Peyer's patch (tissue), 4 donors: ENCODE measurements around the gene WWC1. TPM values are rescaled to one million over a fixed set of nuclear protein-coding genes. Genes with fewer than 3 reads are reported as not detected.

Source experiments
- DNase-seq, 3 donors: peaks; one replicate each; pipeline ENCODE4 v3.0.0-alpha.2; 2017 to 2019
- H3K27ac ChIP-seq, 4 donors: fragments of 200-600 bp; sonication (generic); one replicate each; pipeline ENCODE4 v1.5.1; 2016 to 2019
- H3K27me3 ChIP-seq, 2 donors: fragments of 200-600 bp; sonication (generic); one replicate each; pipeline ENCODE4 v1.5.1; 2019
- H3K36me3 ChIP-seq, 3 donors: fragments of 200-600 bp; sonication (generic); one replicate each; pipeline ENCODE4 v1.5.1; 2016 to 2019
- H3K4me1 ChIP-seq, 4 donors: fragments of 200-600 bp; sonication (generic); one replicate each; pipeline ENCODE4 v1.5.1; 2016 to 2019
- H3K4me3 ChIP-seq, 4 donors: fragments of 200-600 bp; sonication (generic); 1 replicate in 3 of 4; 2 replicates in 1 of 4; pipeline ENCODE4 v1.5.1; 2016 to 2019; ENCODE audit warnings: mild to moderate bottlenecking in 1 of 4
- H3K9me3 ChIP-seq, 4 donors: fragments of 200-600 bp; sonication (generic); one replicate each; pipeline ENCODE4 v1.5.1; 2016 to 2019; ENCODE audit warnings: mild to moderate bottlenecking in 1 of 4
- CTCF ChIP-seq, 6 experiments: fragments of 450-650 bp in 4 of 6; fragments of 200-600 bp in 2 of 6; sonication (generic) in 1 of 6; IDR thresholded peaks; one replicate each; pipeline ENCODE4 v1.5.1; 2017 to 2019; ENCODE audit warnings: antibody characterized with exemption in 6 of 6, mild to moderate bottlenecking in 3 of 6, moderate library complexity in 1 of 6
- POLR2A ChIP-seq, 2 donors: fragments of 450-650 bp; IDR thresholded peaks; one replicate each; pipeline ENCODE4 v1.5.1; 2017; ENCODE audit warnings: antibody characterized with exemption in 2 of 2, mild to moderate bottlenecking in 2 of 2, moderate library complexity in 2 of 2
- total RNA-seq, 4 donors: library from RNA; depleted of rRNA; stranded (reverse); fragments of >200 nt; gene quantifications; one replicate each; pipeline ENCODE4 v1.1.0, GENCODE V29; 2016

WWC1 gene
- total RNA-seq, 4 donors from 2014 or later: 47.0 to 63.2 (median 52.8) TPM

- Histone ChIP-seq H3K27ac (no peak overlapping the region), H3K9me3 (no peaks in the 10 kb centered on the region), H3K4me1 (no peaks in the 10 kb centered on the region), H3K36me3 (peaks cover 0 to 20% (median 0%) of the 10 kb centered on the region in 3 donors), H3K4me3 (no peak overlapping the region), H3K27me3 (no peaks in the 10 kb centered on the region)
- no peak for DNase-seq
- TF ChIP-seq CTCF (IDR thresholded peaks at IDR 0.05): no peak
- no peak for TF ChIP-seq POLR2A (IDR thresholded peaks at IDR 0.05)
These were observed 176.4 kb downstream of the WWC1 start for GRCh38 chr5:168467755-168468330.

- H3K27me3 ChIP-seq: no peaks in the 10 kb centered on the region
- no peaks in the 10 kb centered on the region for H3K4me1 ChIP-seq
- no peak overlapping the region for H3K27ac ChIP-seq
- TF ChIP-seq POLR2A (IDR thresholded peaks at IDR 0.05): no peak
- no peak for TF ChIP-seq CTCF (IDR thresholded peaks at IDR 0.05)
- DNase-seq: no peak
- no peaks in the 10 kb centered on the region for H3K9me3 ChIP-seq
- H3K36me3 ChIP-seq: peaks cover 0 to 20% (median 0%) of the 10 kb centered on the region in 3 donors
- no peak overlapping the region for H3K4me3 ChIP-seq
These were observed 177.4 kb downstream of the WWC1 start for GRCh38 chr5:168468836-168469235.

DNA sequence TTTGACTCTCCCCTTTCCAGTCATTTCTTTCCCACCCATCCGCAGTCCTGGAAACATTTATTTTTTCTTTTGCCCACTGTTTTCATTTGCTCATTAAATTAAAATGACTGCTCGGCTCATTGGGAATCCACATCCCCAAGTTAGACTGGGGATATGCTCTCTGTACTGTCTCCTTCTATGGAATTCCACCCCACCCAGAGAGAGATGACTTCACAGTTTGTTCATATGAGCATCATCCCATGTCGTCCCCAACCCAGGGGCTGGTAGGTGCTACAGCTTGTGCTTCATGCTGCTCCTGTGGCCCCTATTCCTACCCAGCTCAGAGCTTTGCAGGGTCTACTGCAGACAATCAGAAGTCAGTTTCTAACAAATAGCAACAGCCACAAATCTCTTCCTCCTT, 178.4 kb downstream of the WWC1 start:
- Histone ChIP-seq H3K27ac (no peak overlapping the region), H3K27me3 (no peaks in the 10 kb centered on the region), H3K4me1 (no peaks in the 10 kb centered on the region), H3K9me3 (no peaks in the 10 kb centered on the region), H3K4me3 (no peak overlapping the region), H3K36me3 (peaks cover 0 to 20% (median 0%) of the 10 kb centered on the region in 3 donors)
- TF ChIP-seq POLR2A (IDR thresholded peaks at IDR 0.05) (no peak), CTCF (IDR thresholded peaks at IDR 0.05) (no peak)
- no peak for DNase-seq

- H3K4me3 ChIP-seq: no peak overlapping the region
- DNase-seq: no peak
- H3K27ac ChIP-seq: no peak overlapping the region
- H3K27me3 ChIP-seq: no peaks in the 10 kb centered on the region
- H3K9me3 ChIP-seq: no peaks in the 10 kb centered on the region
- TF ChIP-seq CTCF (IDR thresholded peaks at IDR 0.05) (no peak), POLR2A (IDR thresholded peaks at IDR 0.05) (no peak)
- no peaks in the 10 kb centered on the region for H3K4me1 ChIP-seq
- H3K36me3 ChIP-seq: peaks cover 0 to 16% (median 0%) of the 10 kb centered on the region in 3 donors
These were observed 180.3 kb downstream of the WWC1 start for GRCh38 chr5:168471785-168472184.

DNA sequence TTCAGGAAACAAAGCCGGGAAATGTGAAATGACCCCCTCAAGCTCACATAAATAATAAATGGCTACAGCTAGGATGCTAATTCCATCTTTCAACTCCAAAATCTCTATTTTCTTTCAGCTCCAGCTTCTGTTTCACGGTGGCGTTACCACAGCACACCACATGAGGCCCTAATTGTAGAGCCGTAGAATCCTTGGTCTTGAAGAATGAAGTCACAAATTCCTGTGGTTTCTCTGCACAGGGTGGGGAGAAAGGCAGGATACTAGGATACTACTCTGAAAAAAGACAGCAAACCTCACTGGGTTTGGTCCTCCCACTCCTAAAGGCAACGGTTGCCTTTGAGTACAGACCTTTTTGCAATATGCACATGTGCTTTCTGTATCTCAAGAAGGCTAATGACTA, 180.9 kb downstream of the WWC1 start:
- Histone ChIP-seq H3K9me3 (no peaks in the 10 kb centered on the region), H3K27ac (no peak overlapping the region), H3K27me3 (no peaks in the 10 kb centered on the region), H3K4me1 (no peaks in the 10 kb centered on the region), H3K4me3 (no peak overlapping the region), H3K36me3 (peaks cover 0 to 16% (median 0%) of the 10 kb centered on the region in 3 donors)
- no peak for DNase-seq
- TF ChIP-seq CTCF (IDR thresholded peaks at IDR 0.05) (no peak), POLR2A (IDR thresholded peaks at IDR 0.05) (no peak)

DNA sequence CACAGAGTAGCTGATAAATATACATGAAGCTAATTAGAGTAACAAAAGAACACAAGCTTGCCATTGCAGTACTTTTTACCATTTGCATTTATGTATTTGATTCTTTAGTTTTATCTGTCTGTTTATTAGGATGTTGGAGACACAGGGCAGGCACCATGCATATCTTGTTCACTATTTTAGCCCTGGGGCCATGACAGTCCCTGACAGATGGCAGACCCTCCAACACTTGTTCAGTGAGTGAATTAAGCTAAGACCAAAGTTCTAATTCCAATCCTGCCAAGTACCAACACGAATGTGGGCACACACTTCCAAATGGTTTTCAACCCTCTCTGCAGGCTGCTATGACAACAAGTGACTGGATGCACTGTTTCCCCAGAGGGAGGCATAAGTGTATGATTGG, 182.9 kb downstream of the WWC1 start:
- H3K9me3 ChIP-seq: no peaks in the 10 kb centered on the region
- H3K36me3 ChIP-seq: no peaks in the 10 kb centered on the region

More for the DNA sequence above, 182.9 kb downstream of the WWC1 start:
- DNase-seq: no peak
- no peak overlapping the region for H3K4me3 ChIP-seq
- H3K27me3 ChIP-seq: no peaks in the 10 kb centered on the region
- H3K27ac ChIP-seq: no peak overlapping the region
- H3K4me1 ChIP-seq: no peaks in the 10 kb centered on the region
- TF ChIP-seq POLR2A (IDR thresholded peaks at IDR 0.05) (no peak), CTCF (IDR thresholded peaks at IDR 0.05) (no peak)
